Common myeloid progenitor, CD34-positive (primary cell): ENCODE measurements around the gene MIS12.

Experiments
- CTCF ChIA-PET: fragments of 350-600 bp; sonication (Branson Sonifier 250); formaldehyde crosslinking; loops from one replicate; lab custom pipeline; 2021; ENCODE audit warnings: antibody characterized with exemption; lab: Charles Lee
- POLR2A ChIA-PET: fragments of 350-600 bp; sonication (Branson Sonifier 250); formaldehyde crosslinking; loops from one replicate; lab custom pipeline; 2021; ENCODE audit warnings: antibody characterized with exemption; lab: Charles Lee
- DNase-seq, 3 donors: peaks; one replicate each; pipeline versions ENCODE4 v3.0.0 to v3.0.0-alpha.2; 2013
- H3K27ac ChIP-seq, 2 experiments: 1 replicate in 1 of 2; 2 replicates in 1 of 2; pipeline ENCODE4 v1.7.0; 2013; ENCODE audit warnings: inconsistent platforms in 2 of 2, low read length in 2 of 2, mild to moderate bottlenecking in 2 of 2, low read depth in 1 of 2, moderate library complexity in 1 of 2; ENCODE audit not compliant: severe bottlenecking in 2 of 2, insufficient read depth in 1 of 2, poor library complexity in 1 of 2
- H3K27me3 ChIP-seq, 5 experiments: replicated peaks in 2 of 5; 1 replicate in 3 of 5; 2 replicates in 2 of 5; pipeline versions ENCODE4 v1.6.1 to v1.7.0; 2013; ENCODE audit warnings: low read length in 4 of 5, mild to moderate bottlenecking in 2 of 5, moderate library complexity in 2 of 5, inconsistent platforms in 1 of 5; ENCODE audit not compliant: insufficient read depth in 5 of 5, control insufficient read depth in 4 of 5
- H3K36me3 ChIP-seq, 4 experiments: 1 replicate in 2 of 4; 2 replicates in 2 of 4; pipeline versions ENCODE4 v1.6.1 to v1.7.0; 2013; ENCODE audit warnings: low read length in 3 of 4, control low read depth in 1 of 4, mild to moderate bottlenecking in 1 of 4; ENCODE audit not compliant: control insufficient read depth in 4 of 4, insufficient read depth in 4 of 4
- H3K4me1 ChIP-seq, 4 experiments: 1 replicate in 3 of 4; 2 replicates in 1 of 4; pipeline versions ENCODE4 v1.6.1 to v1.7.1; 2013; ENCODE audit warnings: low read length in 3 of 4, mild to moderate bottlenecking in 3 of 4, control low read depth in 1 of 4, inconsistent platforms in 1 of 4, moderate library complexity in 1 of 4; ENCODE audit not compliant: control insufficient read depth in 4 of 4, insufficient read depth in 4 of 4; ENCODE audit errors: control extremely low read depth in 1 of 4
- H3K4me3 ChIP-seq, 7 experiments: 1 replicate in 4 of 7; 2 replicates in 3 of 7; pipeline versions ENCODE4 v1.5.1 to v1.7.0; 2013; ENCODE audit warnings: mild to moderate bottlenecking in 7 of 7, low read length in 6 of 7, moderate library complexity in 6 of 7, inconsistent platforms in 2 of 7, low read depth in 2 of 7, control low read depth in 1 of 7; ENCODE audit not compliant: insufficient read depth in 4 of 7, control insufficient read depth in 1 of 7; ENCODE audit errors: extremely low read depth in 1 of 7
- H3K9me3 ChIP-seq, 5 experiments: 1 replicate in 4 of 5; 2 replicates in 1 of 5; pipeline versions ENCODE4 v1.6.1 to v1.7.1; 2013; ENCODE audit warnings: low read length in 4 of 5, mild to moderate bottlenecking in 2 of 5, inconsistent platforms in 1 of 5, low read depth in 1 of 5, moderate library complexity in 1 of 5; ENCODE audit not compliant: control insufficient read depth in 4 of 5, insufficient read depth in 2 of 5; ENCODE audit errors: control extremely low read depth in 1 of 5
- WGBS: methylation state at CpG from one replicate; pipeline ENCODE4 v1.1.5; 2013; ENCODE audit not compliant: insufficient coverage; 5-methylcytosine and 5-hydroxymethylcytosine counted together

Gene MIS12

GRCh38 chr17:5540321-5540720 is 54.0 kb downstream of the MIS12 start:
- WGBS = 89% methylated on average over 5 of the region's 7 CpGs
- ChIA-PET CTCF (interaction anchor here (1.2 kb wide), 1 partner anchor 101 kb away, joined by 3 read pairs; no protein-coding TSS in a partner anchor), POLR2A (no interaction called here)
- Histone ChIP-seq H3K4me1 (no peaks in the 10 kb centered on the region), H3K27ac (no peak overlapping the region), H3K4me3 (no peak overlapping the region), H3K36me3 (peaks cover 4 to 46% (median 10%) of the 10 kb centered on the region in 4 experiments), H3K9me3 (no peaks in the 10 kb centered on the region), H3K27me3 (no peaks in the 10 kb centered on the region)
- no peak for DNase-seq
